ENCODE data around the gene ENDOV. TPM values are rescaled to one million over a fixed set of nuclear protein-coding genes. Genes with fewer than 3 reads are reported as not detected.

Gene ENDOV
- total and polyA plus RNA-seq, 2 donors (not counting 3 experiments of a cell fraction or from before 2014, with no cell fraction given), result 20.4 to 25.9 TPM

DNA sequence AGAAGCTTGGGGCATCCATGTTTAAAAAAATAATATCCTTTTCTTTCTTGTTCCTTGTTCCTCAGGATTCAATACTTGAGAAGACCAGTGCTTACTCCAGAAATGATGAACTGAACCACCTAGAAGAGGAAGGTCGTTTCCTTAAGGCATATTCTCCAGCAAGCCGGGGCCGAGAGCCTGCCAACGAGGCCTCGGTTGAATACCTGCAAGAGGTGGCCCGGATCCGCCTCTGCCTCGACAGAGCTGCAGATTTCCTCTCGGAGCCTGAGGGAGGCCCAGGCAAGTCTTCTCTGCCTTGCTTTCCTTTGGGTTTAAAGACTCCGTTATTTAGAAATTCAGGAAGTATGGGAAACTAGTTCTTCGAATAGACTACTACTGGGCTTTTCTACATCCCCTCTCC is 42.5 kb upstream of the ENDOV start:
- H3K9ac ChIP-seq (replicated peaks; ENCODE audit: extremely low read depth, insufficient read depth, low read length), result no peak overlapping the region
- dilution Hi-C loops (cut with MboI; ENCODE audit: extremely low pct_ligation_motif_present, low sequenced_read_pairs), result no loop called here

More for the DNA sequence above, 42.5 kb upstream of the ENDOV start:
- FAIRE-seq, result no peak
- POLR2A ChIA-PET, result no interaction called here
- intact Hi-C loops (cut with micrococcal nuclease), result no loop called here
- Histone ChIP-seq H2AFZ (ENCODE audit: low read depth, low read length) (no peak overlapping the region), H3K9me3 (replicated peaks; ENCODE audit: control insufficient read depth, insufficient read depth, low read length) (no peaks in the 10 kb centered on the region), H3K4me3 (replicated peaks in 1 of 3; ENCODE audit: insufficient read depth in 1 of 3, low read depth in 1 of 3, low read length in 3 of 3) (no peak overlapping the region), H3K9me1 (replicated peaks; ENCODE audit: control insufficient read depth, extremely low read depth, insufficient read depth, low read length) (no peaks in the 10 kb centered on the region), H3K27ac (ENCODE audit: insufficient read depth, low read depth, low read length) (no peak overlapping the region), H4K20me1 (replicated peaks; ENCODE audit: control insufficient read depth, extremely low read depth, insufficient read depth, low read length) (no peaks in the 10 kb centered on the region), H3K4me2 (ENCODE audit: insufficient read depth, low read length) (no peak overlapping the region), H3K79me2 (ENCODE audit: control insufficient read depth, insufficient read depth, low read length) (no peaks in the 10 kb centered on the region), H3K36me3 (ENCODE audit: control insufficient read depth in 2 of 2, extremely low read depth in 1 of 2, insufficient read depth in 2 of 2, low read length in 2 of 2) (peaks cover 31 to 47% of the 10 kb centered on the region in 2 experiments), H3K4me1 (ENCODE audit: control insufficient read depth, extremely low read depth, insufficient read depth, low read length) (no peaks in the 10 kb centered on the region), H3K27me3 (ENCODE audit: control insufficient read depth in 2 of 2, insufficient read depth in 2 of 2, low read length in 2 of 2) (no peaks in the 10 kb centered on the region)
- DNase-seq (ENCODE audit: low read depth, low spot score), result no peak
- no TSS peak for BruUV-seq (replicated peaks)
- CTCF ChIA-PET, result no interaction called here
- TF ChIP-seq, protein P1, sequence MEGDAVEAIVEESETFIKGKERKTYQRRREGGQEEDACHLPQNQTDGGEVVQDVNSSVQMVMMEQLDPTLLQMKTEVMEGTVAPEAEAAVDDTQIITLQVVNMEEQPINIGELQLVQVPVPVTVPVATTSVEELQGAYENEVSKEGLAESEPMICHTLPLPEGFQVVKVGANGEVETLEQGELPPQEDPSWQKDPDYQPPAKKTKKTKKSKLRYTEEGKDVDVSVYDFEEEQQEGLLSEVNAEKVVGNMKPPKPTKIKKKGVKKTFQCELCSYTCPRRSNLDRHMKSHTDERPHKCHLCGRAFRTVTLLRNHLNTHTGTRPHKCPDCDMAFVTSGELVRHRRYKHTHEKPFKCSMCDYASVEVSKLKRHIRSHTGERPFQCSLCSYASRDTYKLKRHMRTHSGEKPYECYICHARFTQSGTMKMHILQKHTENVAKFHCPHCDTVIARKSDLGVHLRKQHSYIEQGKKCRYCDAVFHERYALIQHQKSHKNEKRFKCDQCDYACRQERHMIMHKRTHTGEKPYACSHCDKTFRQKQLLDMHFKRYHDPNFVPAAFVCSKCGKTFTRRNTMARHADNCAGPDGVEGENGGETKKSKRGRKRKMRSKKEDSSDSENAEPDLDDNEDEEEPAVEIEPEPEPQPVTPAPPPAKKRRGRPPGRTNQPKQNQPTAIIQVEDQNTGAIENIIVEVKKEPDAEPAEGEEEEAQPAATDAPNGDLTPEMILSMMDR (IDR thresholded peaks at IDR 0.05; ENCODE audit: extremely low read depth in 1 of 2, insufficient read depth in 1 of 2, low read depth in 1 of 2, low read length in 2 of 2), result no peak
- no peak for TF ChIP-seq JUN (IDR thresholded peaks at IDR 0.05; ENCODE audit: borderline replicate concordance, insufficient read depth, insufficient read length, low read depth)
- no peak for TF ChIP-seq POLR2AphosphoS5 (IDR thresholded peaks at IDR 0.05; ENCODE audit: insufficient read depth, low read depth, low read length)
- no peak for TF ChIP-seq MYC (IDR thresholded peaks at IDR 0.05; ENCODE audit: low read depth, low read length)
- TF ChIP-seq, protein P2, sequence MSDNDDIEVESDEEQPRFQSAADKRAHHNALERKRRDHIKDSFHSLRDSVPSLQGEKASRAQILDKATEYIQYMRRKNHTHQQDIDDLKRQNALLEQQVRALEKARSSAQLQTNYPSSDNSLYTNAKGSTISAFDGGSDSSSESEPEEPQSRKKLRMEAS (IDR thresholded peaks at IDR 0.05; ENCODE audit: insufficient read depth, insufficient read length), result no peak
- no peak for TF ChIP-seq EZH2 (IDR thresholded peaks at IDR 0.05; ENCODE audit: borderline replicate concordance, low read depth, low read length, severe bottlenecking)
- no peak for TF ChIP-seq GATA2 (IDR thresholded peaks at IDR 0.05; ENCODE audit: insufficient read depth, insufficient read length, low read depth, low read length)
- no peak for TF ChIP-seq FOS (IDR thresholded peaks at IDR 0.05; ENCODE audit: borderline replicate concordance, insufficient read depth, low read length)
- TF ChIP-seq POLR2A (IDR thresholded peaks at IDR 0.05; ENCODE audit: low read depth, low read length), result no peak

Data from endothelial cell of umbilical vein (primary cell).